Stimulated activated naive B cell treated with anti-CD40 and anti-IgM and Interleukin-4, amounts not matched to agents 10 μg/mL and 1 μg/mL and 100 μg/mL, for 72 hours (primary cell): Measurements from ENCODE around the gene CDRT15.
"Not testable (repeated sequence)": the region's sequence is repeated elsewhere in the genome, so short reads cannot be mapped to it uniquely, and the experiment has no call there.

Experiments used
- ATAC-seq, 2 donors: fragments of 150-1000 bp; cut with Tn5 transposase; replicated peaks; 2 replicates each; pipeline ENCODE4 v1.10.0; 2021; ENCODE audit warnings: moderate library complexity in 1 of 2
- DNase-seq: peaks from one replicate; pipeline ENCODE4 v3.0.0; 2021
- H3K27ac Mint-ChIP-seq: one replicate; pipeline ENCODE4 v1.8.0; 2022; ENCODE audit warnings: mild to moderate bottlenecking, mixed read lengths
- H3K27me3 Mint-ChIP-seq, 2 donors: one replicate each; pipeline ENCODE4 v1.8.0; 2022; ENCODE audit warnings: mixed read lengths in 2 of 2
- H3K36me3 Mint-ChIP-seq, 2 donors: one replicate each; pipeline ENCODE4 v1.8.0; 2022; ENCODE audit warnings: mixed read lengths in 2 of 2, mild to moderate bottlenecking in 1 of 2
- H3K4me1 Mint-ChIP-seq, 2 donors: one replicate each; pipeline ENCODE4 v1.8.0; 2022; ENCODE audit warnings: mixed read lengths in 2 of 2, mild to moderate bottlenecking in 1 of 2
- H3K4me3 Mint-ChIP-seq, 2 donors: one replicate each; pipeline ENCODE4 v1.8.0; 2022; ENCODE audit warnings: mild to moderate bottlenecking in 2 of 2, mixed read lengths in 2 of 2, moderate library complexity in 1 of 2
- H3K9me3 Mint-ChIP-seq, 2 donors: one replicate each; pipeline ENCODE4 v1.8.0; 2022; ENCODE audit warnings: mixed read lengths in 2 of 2, mild to moderate bottlenecking in 1 of 2

The CDRT15 gene

DNA sequence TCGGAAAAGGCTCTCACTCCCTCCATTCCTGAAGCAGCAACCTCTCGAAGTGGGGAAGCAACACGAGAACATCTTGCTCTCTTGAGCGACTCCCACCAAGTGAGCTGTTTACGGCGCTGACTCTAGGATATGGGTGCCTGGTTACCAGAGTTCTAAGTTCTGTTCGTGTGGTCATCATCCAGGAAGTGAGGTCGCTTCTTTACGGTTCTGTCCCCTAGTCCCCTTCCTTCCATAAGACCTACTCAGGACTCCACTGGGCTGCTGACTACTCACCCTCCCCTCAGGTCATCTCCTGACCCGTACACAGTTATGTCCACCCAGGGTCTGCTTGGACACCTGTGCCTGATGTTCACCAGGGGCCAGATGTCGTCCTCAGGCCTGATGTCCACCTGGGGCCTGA is at the start of gene CDRT15:
Gene CDRT15, minus strand, starts transcription at position 101 of the 400 bp plus-strand sequence. Its CDS starts 29 bp downstream, at position 72.
- not testable (repeated sequence) for H3K9me3 Mint-ChIP-seq, H3K27ac Mint-ChIP-seq, H3K4me1 Mint-ChIP-seq, H3K27me3 Mint-ChIP-seq, DNase-seq, H3K4me3 Mint-ChIP-seq, ATAC-seq, H3K36me3 Mint-ChIP-seq

GRCh38 chr17:14282726-14283125 is 46.1 kb upstream of the CDRT15 start:
- Mint-ChIP-seq H3K27me3 (peaks cover 38 to 44% of the 10 kb centered on the region in 2 donors), H3K27ac (no peak overlapping the region), H3K4me3 (no peak overlapping the region), H3K4me1 (no peaks in the 10 kb centered on the region), H3K36me3 (peaks cover 0 to under 1% of the 10 kb centered on the region in 2 donors), H3K9me3 (no peaks in the 10 kb centered on the region)
- ATAC-seq (no peak), DNase-seq (no peak)

GRCh38 chr17:14281530-14281929 is 44.9 kb upstream of the CDRT15 start:
- Mint-ChIP-seq H3K27me3 (peaks cover 48 to 55% of the 10 kb centered on the region in 2 donors), H3K9me3 (no peaks in the 10 kb centered on the region), H3K4me3 (no peak overlapping the region), H3K36me3 (peaks cover 0 to 5% of the 10 kb centered on the region in 2 donors), H3K27ac (no peak overlapping the region), H3K4me1 (no peaks in the 10 kb centered on the region)
- no peak for ATAC-seq
- DNase-seq, result no peak

DNA sequence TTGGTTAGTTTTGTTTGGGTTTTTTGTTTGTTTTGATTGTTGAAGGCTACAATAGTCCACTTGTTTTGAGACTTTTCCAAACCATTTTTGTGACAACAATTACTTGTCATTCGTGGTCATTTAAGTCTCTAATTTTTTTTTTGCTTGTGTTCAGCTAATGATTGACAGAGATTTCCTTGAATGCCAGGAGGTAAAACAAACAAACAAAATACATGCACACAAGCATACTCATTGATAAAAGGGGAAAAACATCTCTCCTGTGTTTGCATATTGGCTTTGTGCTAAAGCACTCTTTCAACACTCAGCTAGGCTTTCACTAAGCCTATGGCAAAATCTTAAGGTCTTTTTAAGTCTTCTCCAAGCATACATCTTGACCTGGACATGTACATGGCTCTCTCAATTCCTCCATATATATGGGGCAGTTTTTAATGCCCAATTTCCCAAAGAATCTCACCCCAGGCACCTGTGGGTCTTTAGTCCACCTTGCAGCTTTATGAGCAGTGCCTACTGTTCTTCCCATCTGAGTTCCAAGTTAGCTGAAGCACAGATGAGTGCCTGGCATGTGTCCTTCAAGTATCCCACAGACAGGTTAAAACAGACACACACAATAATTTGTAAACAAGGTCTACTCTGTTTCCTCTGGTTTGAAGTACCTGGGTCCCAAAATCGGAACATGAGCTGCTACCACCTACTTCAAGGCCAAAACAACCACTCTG is 40.0 kb upstream of the CDRT15 start:
- Mint-ChIP-seq H3K4me3 (no peak overlapping the region), H3K36me3 (peaks cover 0 to 9% of the 10 kb centered on the region in 2 donors), H3K4me1 (no peaks in the 10 kb centered on the region), H3K27ac (no peak overlapping the region), H3K9me3 (peaks cover 5 to 13% of the 10 kb centered on the region in 2 donors), H3K27me3 (peaks cover 29 to 34% of the 10 kb centered on the region in 2 donors)
- ATAC-seq (no peak), DNase-seq (no peak)

- no peak for DNase-seq
- no peak for ATAC-seq
- Mint-ChIP-seq H3K9me3 (peaks cover 3 to 13% of the 10 kb centered on the region in 2 donors), H3K27me3 (peaks cover 14 to 18% of the 10 kb centered on the region in 2 donors), H3K4me3 (no peak overlapping the region), H3K36me3 (peaks cover 0 to 4% of the 10 kb centered on the region in 2 donors), H3K27ac (no peak overlapping the region), H3K4me1 (peaks cover 6 to 10% of the 10 kb centered on the region in 2 donors)
Measured at GRCh38 chr17:14270508-14270907, 33.8 kb upstream of the CDRT15 start.

DNA sequence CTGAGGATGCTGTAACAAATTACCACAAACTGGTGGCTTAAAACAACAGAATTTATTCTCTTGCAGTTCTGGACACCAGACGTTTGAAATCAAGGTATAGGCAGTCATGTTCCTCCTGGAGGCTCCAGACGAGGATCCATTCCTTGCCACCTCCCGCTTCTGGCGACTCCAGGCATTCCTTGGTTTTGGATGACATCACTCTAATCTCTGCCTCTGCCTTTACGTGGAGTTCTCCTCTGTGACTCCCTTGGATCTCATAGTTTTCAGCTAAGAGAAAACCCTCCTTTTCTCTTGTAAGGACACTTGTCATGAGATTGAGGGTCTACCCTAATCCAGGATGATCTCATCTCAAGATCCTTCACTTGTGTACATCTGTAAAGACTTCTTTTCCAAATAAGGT is 32.8 kb upstream of the CDRT15 start:
- peaks cover 6 to 10% of the 10 kb centered on the region in 2 donors for H3K4me1 Mint-ChIP-seq
- peaks cover 14 to 18% of the 10 kb centered on the region in 2 donors for H3K27me3 Mint-ChIP-seq
- H3K4me3 Mint-ChIP-seq, result no peak overlapping the region
- H3K27ac Mint-ChIP-seq, result no peak overlapping the region
- peaks cover 0 to 4% of the 10 kb centered on the region in 2 donors for H3K36me3 Mint-ChIP-seq
- no peak for DNase-seq
- no peak for ATAC-seq
- H3K9me3 Mint-ChIP-seq, result peaks cover 3 to 10% of the 10 kb centered on the region in 2 donors

- DNase-seq (no peak), ATAC-seq (peak; percentile 48 to 51)
- Mint-ChIP-seq H3K27ac (no peak overlapping the region), H3K4me3 (no peak overlapping the region), H3K36me3 (peaks cover 0 to 4% of the 10 kb centered on the region in 2 donors), H3K4me1 (peaks cover 6 to 10% of the 10 kb centered on the region in 2 donors), H3K9me3 (peaks cover 2 to 5% of the 10 kb centered on the region in 2 donors), H3K27me3 (peaks cover 14 to 23% of the 10 kb centered on the region in 2 donors)
Measured at GRCh38 chr17:14268264-14268663, 31.6 kb upstream of the CDRT15 start.

GRCh38 chr17:14261406-14261805 is 24.7 kb upstream of the CDRT15 start:
- DNase-seq (no peak), ATAC-seq (no peak)
- H3K9me3 Mint-ChIP-seq, result no peaks in the 10 kb centered on the region
- no peaks in the 10 kb centered on the region for H3K4me1 Mint-ChIP-seq
- no peak overlapping the region for H3K4me3 Mint-ChIP-seq
- H3K27me3 Mint-ChIP-seq, result peaks cover 12 to 28% of the 10 kb centered on the region in 2 donors
- H3K27ac Mint-ChIP-seq, result no peak overlapping the region
- peaks cover 0 to 3% of the 10 kb centered on the region in 2 donors for H3K36me3 Mint-ChIP-seq

DNA sequence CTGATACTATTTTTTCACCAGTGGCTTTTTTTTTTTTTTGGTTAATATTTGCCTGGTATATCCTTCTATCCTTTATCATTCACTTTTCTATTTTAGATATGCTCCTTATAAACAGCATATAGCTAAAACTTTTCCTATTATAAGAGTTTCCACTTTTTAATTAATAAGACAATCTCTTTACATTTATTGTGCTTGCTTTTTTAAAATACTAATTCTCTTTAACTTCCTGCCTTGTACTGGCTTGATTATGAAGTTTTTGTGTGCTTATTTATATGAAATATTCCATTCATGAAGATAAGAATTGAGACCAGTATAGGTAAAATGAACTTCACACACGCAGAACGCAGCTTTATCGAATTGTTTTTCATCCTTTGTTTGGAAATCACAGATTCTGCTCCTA is 9.0 kb upstream of the CDRT15 start:
- no peaks in the 10 kb centered on the region for H3K4me1 Mint-ChIP-seq
- H3K4me3 Mint-ChIP-seq, result no peak overlapping the region
- no peaks in the 10 kb centered on the region for H3K9me3 Mint-ChIP-seq
- no peak overlapping the region for H3K27ac Mint-ChIP-seq
- H3K36me3 Mint-ChIP-seq, result peaks cover 0 to 1% of the 10 kb centered on the region in 2 donors
- ATAC-seq (no peak), DNase-seq (no peak)
- H3K27me3 Mint-ChIP-seq, result peaks cover 0 to 6% of the 10 kb centered on the region in 2 donors

DNA sequence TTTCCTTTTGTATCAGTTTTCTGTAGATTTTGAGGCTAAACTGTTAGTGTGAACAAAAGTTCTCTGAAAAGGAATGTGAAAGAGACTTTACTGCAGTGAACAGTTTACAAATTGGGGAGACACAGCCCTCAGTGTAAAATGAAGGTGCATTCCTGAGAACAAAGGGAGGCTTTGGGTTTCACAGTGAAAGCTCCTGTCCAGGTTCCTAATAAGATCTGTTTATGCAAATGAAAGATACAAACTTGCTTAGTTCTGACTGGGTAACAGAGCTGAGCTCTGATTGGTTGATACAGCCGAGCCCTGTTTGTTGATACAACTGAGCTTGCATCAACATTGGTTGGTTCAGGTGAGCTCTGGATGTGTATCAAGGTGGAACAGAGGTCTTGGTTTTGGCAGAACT is 8.3 kb upstream of the CDRT15 start:
- Mint-ChIP-seq H3K9me3 (no peaks in the 10 kb centered on the region), H3K36me3 (peaks cover 0 to 1% of the 10 kb centered on the region in 2 donors), H3K4me3 (no peak overlapping the region), H3K27ac (no peak overlapping the region), H3K27me3 (peaks cover 0 to 6% of the 10 kb centered on the region in 2 donors), H3K4me1 (no peaks in the 10 kb centered on the region)
- DNase-seq (no peak), ATAC-seq (no peak)

GRCh38 chr17:14239271-14239670 is 2.6 kb upstream of the CDRT15 start:
- not testable (repeated sequence) for H3K27me3 Mint-ChIP-seq, H3K4me1 Mint-ChIP-seq, ATAC-seq, H3K4me3 Mint-ChIP-seq, DNase-seq, H3K9me3 Mint-ChIP-seq, H3K27ac Mint-ChIP-seq, H3K36me3 Mint-ChIP-seq

- not testable (repeated sequence) for H3K36me3 Mint-ChIP-seq, H3K4me1 Mint-ChIP-seq, H3K27me3 Mint-ChIP-seq, H3K9me3 Mint-ChIP-seq, DNase-seq, H3K4me3 Mint-ChIP-seq, H3K27ac Mint-ChIP-seq
- ATAC-seq, result peak in 1 of 2 donors; percentile 12
Measured at GRCh38 chr17:14236032-14236431, 630 bp downstream of the CDRT15 start.

GRCh38 chr17:14235047-14235446 is 1.6 kb downstream of the CDRT15 start:
- H3K36me3 Mint-ChIP-seq, H3K27ac Mint-ChIP-seq, H3K4me3 Mint-ChIP-seq, H3K27me3 Mint-ChIP-seq, H3K9me3 Mint-ChIP-seq, ATAC-seq, DNase-seq, H3K4me1 Mint-ChIP-seq: not testable (repeated sequence)

- DNase-seq, H3K4me3 Mint-ChIP-seq, H3K27ac Mint-ChIP-seq, H3K9me3 Mint-ChIP-seq, ATAC-seq, H3K4me1 Mint-ChIP-seq, H3K36me3 Mint-ChIP-seq: not testable (repeated sequence)
- peaks cover 0 to 12% of the 10 kb centered on the region in 2 donors for H3K27me3 Mint-ChIP-seq
Measured at GRCh38 chr17:14231187-14231586, 5.5 kb downstream of the CDRT15 start.

- peaks cover 9 to 16% of the 10 kb centered on the region in 2 donors for H3K36me3 Mint-ChIP-seq
- ATAC-seq (no peak), DNase-seq (no peak)
- peaks cover 5 to 29% of the 10 kb centered on the region in 2 donors for H3K27me3 Mint-ChIP-seq
- no peaks in the 10 kb centered on the region for H3K4me1 Mint-ChIP-seq
- H3K4me3 Mint-ChIP-seq, result no peak overlapping the region
- no peak overlapping the region for H3K27ac Mint-ChIP-seq
- H3K9me3 Mint-ChIP-seq, result peaks cover 0 to 5% of the 10 kb centered on the region in 2 donors
Measured at GRCh38 chr17:14228903-14229302, 7.8 kb downstream of the CDRT15 start.
